NCI-H526 treated with DMSO at 0.1 percent for 48 hours (cell line): Measurements from ENCODE around the gene TRIP4.

Experiments used
- DNase-seq: peaks from one replicate; lab custom pipeline; 2025; lab: John Stamatoyannopoulos, UW

Gene TRIP4

GRCh38 chr15:64447536-64448315 lies 60.1 kb downstream of the TRIP4 start:
- DNase-seq, result no peak

GRCh38 chr15:64452988-64453688 lies 65.5 kb downstream of the TRIP4 start:
- DNase-seq, result no peak

GRCh38 chr15:64453689-64454037 lies 66.0 kb downstream of the TRIP4 start:
- DNase-seq, result no peak

GRCh38 chr15:64454282-64454681 lies 66.6 kb downstream of the TRIP4 start:
- DNase-seq, result no peak

- DNase-seq, result peak; percentile 72
These were observed 68.3 kb downstream of the TRIP4 start for GRCh38 chr15:64455961-64456371.

- DNase-seq, result no peak
These were observed 69.0 kb downstream of the TRIP4 start for GRCh38 chr15:64456634-64457108.

- no peak for DNase-seq
These were observed 71.6 kb downstream of the TRIP4 start for GRCh38 chr15:64459066-64459781.

GRCh38 chr15:64460206-64460723 lies 72.6 kb downstream of the TRIP4 start, which contains the start of gene ZNF609:
Gene ZNF609 (plus strand): TSS chr15:64460578. CDS start chr15:64499420, 38,842 bp downstream.
- DNase-seq, result peak; percentile 83

GRCh38 chr15:64460724-64461720 lies 73.4 kb downstream of the TRIP4 start:
- DNase-seq, result peak; percentile 65

GRCh38 chr15:64461721-64462162 lies 74.1 kb downstream of the TRIP4 start:
- no peak for DNase-seq

- no peak for DNase-seq
These were observed 74.9 kb downstream of the TRIP4 start for GRCh38 chr15:64462492-64462891.

GRCh38 chr15:64464276-64465005 lies 76.8 kb downstream of the TRIP4 start:
- DNase-seq, result no peak

- DNase-seq, result no peak
These were observed 78.9 kb downstream of the TRIP4 start for GRCh38 chr15:64466408-64467141.

- no peak for DNase-seq
These were observed 84.5 kb downstream of the TRIP4 start for GRCh38 chr15:64472161-64472560.

GRCh38 chr15:64474846-64475245 lies 87.2 kb downstream of the TRIP4 start:
- DNase-seq, result no peak

- DNase-seq, result no peak
These were observed 88.9 kb downstream of the TRIP4 start for GRCh38 chr15:64476550-64476949.

GRCh38 chr15:64478863-64479262 lies 91.2 kb downstream of the TRIP4 start:
- no peak for DNase-seq

GRCh38 chr15:64480891-64481290 lies 93.3 kb downstream of the TRIP4 start:
- DNase-seq, result no peak

GRCh38 chr15:64483749-64484148 lies 96.1 kb downstream of the TRIP4 start:
- no peak for DNase-seq

- no peak for DNase-seq
These were observed 98.2 kb downstream of the TRIP4 start for GRCh38 chr15:64485796-64486195.
